Gastrocnemius medialis (tissue), 4 donors: ENCODE measurements around the gene CCNT2.

ENCODE experiments used
- CTCF ChIP-seq, 5 experiments: fragments of 450-650 bp in 3 of 5; fragments of 200-600 bp in 2 of 5; sonication (generic) in 2 of 5; IDR thresholded peaks in 4 of 5; conservative IDR thresholded peaks in 1 of 5; 1 replicate in 4 of 5; 2 replicates in 1 of 5; pipeline ENCODE4 v1.5.1; 2016 to 2019; ENCODE audit warnings: antibody characterized with exemption in 5 of 5, mild to moderate bottlenecking in 3 of 5, moderate library complexity in 3 of 5
- POLR2A ChIP-seq, 2 donors: fragments of 450-650 bp; IDR thresholded peaks; one replicate each; pipeline ENCODE4 v1.6.1; 2017; ENCODE audit warnings: antibody characterized with exemption in 2 of 2, mild to moderate bottlenecking in 2 of 2, moderate library complexity in 2 of 2

- no peak for TF ChIP-seq POLR2A (IDR thresholded peaks at IDR 0.05)
- TF ChIP-seq CTCF (IDR thresholded peaks at IDR 0.05 in 4 of 5, conservative IDR thresholded peaks at IDR 0.05 in 1 of 5) = peak in 2 of 5 experiments; percentile 22 to 42
Measured at GRCh38 chr2:134988994-134989605, 70.5 kb downstream of the CCNT2 start.
